ENCODE results near the gene TNFSF8. TPM values are rescaled to one million over a fixed set of nuclear protein-coding genes. Genes with fewer than 3 reads are reported as not detected.

The TNFSF8 gene
- total RNA-seq, 1 donor = not detected

- no peak overlapping the region for H3K4me2 ChIP-seq (ENCODE audit: insufficient read depth, low read length)
- no peak overlapping the region for H2AFZ ChIP-seq (ENCODE audit: low read length)
- H3K4me1 ChIP-seq (ENCODE audit: insufficient read depth, low read length) = peaks cover 5% of the 10 kb centered on the region
- H3K27ac ChIP-seq (ENCODE audit: low read depth, low read length) = no peak overlapping the region
- H3K4me3 ChIP-seq (ENCODE audit: insufficient read depth, low read length) = no peak overlapping the region
- no peaks in the 10 kb centered on the region for H3K36me3 ChIP-seq (ENCODE audit: insufficient read depth, low read length)
- H4K20me1 ChIP-seq (ENCODE audit: insufficient read depth, low read length) = no peaks in the 10 kb centered on the region
- no peaks in the 10 kb centered on the region for H3K79me2 ChIP-seq (ENCODE audit: insufficient read depth, low read length)
- no peaks in the 10 kb centered on the region for H3K27me3 ChIP-seq (ENCODE audit: insufficient read depth, low read length)
- no peak for DNase-seq (ENCODE audit: insufficient read length, low spot score, missing footprints)
- TF ChIP-seq CTCF (IDR thresholded peaks at IDR 0.05; ENCODE audit: extremely low read depth, low read depth, low read length) = no peak
- H3K9me3 ChIP-seq (ENCODE audit: low read depth, low read length) = no peaks in the 10 kb centered on the region
Observed at GRCh38 chr9:114884787-114885452, 45.5 kb downstream of the TNFSF8 start.

GRCh38 chr9:114883709-114884108 lies 46.7 kb downstream of the TNFSF8 start:
- Histone ChIP-seq H3K9me3 (ENCODE audit: low read depth, low read length) (no peaks in the 10 kb centered on the region), H3K27ac (ENCODE audit: low read depth, low read length) (no peak overlapping the region), H4K20me1 (ENCODE audit: insufficient read depth, low read length) (no peaks in the 10 kb centered on the region), H3K4me3 (ENCODE audit: insufficient read depth, low read length) (no peak overlapping the region), H3K36me3 (ENCODE audit: insufficient read depth, low read length) (no peaks in the 10 kb centered on the region), H3K4me2 (ENCODE audit: insufficient read depth, low read length) (no peak overlapping the region), H2AFZ (ENCODE audit: low read length) (no peak overlapping the region), H3K4me1 (ENCODE audit: insufficient read depth, low read length) (no peaks in the 10 kb centered on the region), H3K79me2 (ENCODE audit: insufficient read depth, low read length) (no peaks in the 10 kb centered on the region), H3K27me3 (ENCODE audit: insufficient read depth, low read length) (no peaks in the 10 kb centered on the region)
- no peak for TF ChIP-seq CTCF (IDR thresholded peaks at IDR 0.05; ENCODE audit: extremely low read depth, low read depth, low read length)
- DNase-seq (ENCODE audit: insufficient read length, low spot score, missing footprints) = no peak

GRCh38 chr9:114880291-114880745 lies 50.1 kb downstream of the TNFSF8 start:
- H3K79me2 ChIP-seq (ENCODE audit: insufficient read depth, low read length) = no peaks in the 10 kb centered on the region
- no peak overlapping the region for H3K27ac ChIP-seq (ENCODE audit: low read depth, low read length)
- H3K36me3 ChIP-seq (ENCODE audit: insufficient read depth, low read length) = no peaks in the 10 kb centered on the region
- H2AFZ ChIP-seq (ENCODE audit: low read length) = no peak overlapping the region
- TF ChIP-seq CTCF (IDR thresholded peaks at IDR 0.05; ENCODE audit: extremely low read depth, low read depth, low read length) = no peak
- peaks cover 4% of the 10 kb centered on the region for H3K9me3 ChIP-seq (ENCODE audit: low read depth, low read length)
- no peak for DNase-seq (ENCODE audit: insufficient read length, low spot score, missing footprints)
- no peaks in the 10 kb centered on the region for H3K27me3 ChIP-seq (ENCODE audit: insufficient read depth, low read length)
- no peaks in the 10 kb centered on the region for H4K20me1 ChIP-seq (ENCODE audit: insufficient read depth, low read length)
- H3K4me3 ChIP-seq (ENCODE audit: insufficient read depth, low read length) = no peak overlapping the region
- H3K4me2 ChIP-seq (ENCODE audit: insufficient read depth, low read length) = no peak overlapping the region
- H3K4me1 ChIP-seq (ENCODE audit: insufficient read depth, low read length) = no peaks in the 10 kb centered on the region

GRCh38 chr9:114878879-114879564 lies 51.4 kb downstream of the TNFSF8 start:
- no peaks in the 10 kb centered on the region for H3K79me2 ChIP-seq (ENCODE audit: insufficient read depth, low read length)
- H2AFZ ChIP-seq (ENCODE audit: low read length) = no peak overlapping the region
- TF ChIP-seq CTCF (IDR thresholded peaks at IDR 0.05; ENCODE audit: extremely low read depth, low read depth, low read length) = no peak
- H3K4me2 ChIP-seq (ENCODE audit: insufficient read depth, low read length) = no peak overlapping the region
- H3K36me3 ChIP-seq (ENCODE audit: insufficient read depth, low read length) = no peaks in the 10 kb centered on the region
- no peak overlapping the region for H3K27ac ChIP-seq (ENCODE audit: low read depth, low read length)
- peaks cover 4% of the 10 kb centered on the region for H3K9me3 ChIP-seq (ENCODE audit: low read depth, low read length)
- H3K27me3 ChIP-seq (ENCODE audit: insufficient read depth, low read length) = no peaks in the 10 kb centered on the region
- H3K4me3 ChIP-seq (ENCODE audit: insufficient read depth, low read length) = no peak overlapping the region
- no peaks in the 10 kb centered on the region for H4K20me1 ChIP-seq (ENCODE audit: insufficient read depth, low read length)
- DNase-seq (ENCODE audit: insufficient read length, low spot score, missing footprints) = no peak
- H3K4me1 ChIP-seq (ENCODE audit: insufficient read depth, low read length) = no peaks in the 10 kb centered on the region
